AG09309 (cell line): ENCODE measurements around the gene BAHCC1.

ENCODE experiments used
- DNase-seq: peaks from one replicate; pipeline ENCODE4 v3.0.0-alpha.2; 2010; ENCODE audit warnings: low read depth
- H3K4me3 ChIP-seq: 2 replicates; pipeline ENCODE4 v1.5.1; 2011; ENCODE audit warnings: mild to moderate bottlenecking, low read depth, low read length, moderate library complexity; ENCODE audit not compliant: control insufficient read depth
- TF ChIP-seq, protein P1 (sequence below): IDR thresholded peaks from 2 replicates; pipeline ENCODE4 v1.5.1; 2011; ENCODE audit warnings: mild to moderate bottlenecking, low read depth, low read length, inconsistent platforms; ENCODE audit not compliant: insufficient read depth, control insufficient read depth; ENCODE audit errors: missing control alignments

BAHCC1 gene

DNA sequence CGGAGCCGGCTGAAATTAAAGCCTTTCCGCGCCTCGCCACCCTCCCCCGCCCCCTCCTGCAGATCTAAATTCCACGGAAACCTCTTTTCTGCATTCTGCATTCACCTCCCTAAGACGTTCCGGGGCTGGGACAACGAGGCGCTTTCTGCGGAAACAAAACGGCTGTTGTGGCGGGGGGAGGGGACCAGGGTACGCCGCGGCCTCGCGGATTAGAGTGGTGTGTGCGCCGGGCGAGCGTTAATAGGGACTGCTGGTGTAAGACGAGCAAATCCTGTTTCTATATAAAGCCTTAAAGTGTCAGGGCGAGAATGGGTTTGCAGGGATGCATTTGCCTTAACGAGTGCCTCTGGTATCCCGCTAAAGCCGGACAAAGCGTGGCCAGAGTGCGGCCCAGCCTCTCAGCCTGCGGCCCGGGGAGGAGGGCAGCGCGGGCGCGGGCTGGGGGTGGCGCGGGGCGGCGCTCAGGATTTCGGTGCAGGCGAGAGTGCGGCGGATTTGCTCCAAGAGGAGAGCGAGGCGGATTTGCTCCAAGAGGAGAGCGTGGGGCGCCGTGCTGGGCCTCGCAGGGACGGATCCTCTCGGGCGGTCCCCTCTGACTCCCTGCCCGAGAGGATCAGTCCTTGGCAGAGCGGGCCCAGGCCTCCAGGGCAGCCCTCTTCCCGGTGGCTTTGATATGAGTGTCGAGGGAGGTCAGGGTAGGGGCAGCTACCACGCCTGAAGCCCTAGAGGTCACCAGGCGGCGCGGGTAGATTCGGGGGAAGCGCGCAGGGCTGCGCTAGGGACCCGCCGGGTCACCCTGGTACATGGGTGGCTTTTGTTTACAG, 5.1 kb downstream of the BAHCC1 start:
- peak overlapping the region; percentile 54 for H3K4me3 ChIP-seq
- no peak for DNase-seq
- TF ChIP-seq, protein P1, sequence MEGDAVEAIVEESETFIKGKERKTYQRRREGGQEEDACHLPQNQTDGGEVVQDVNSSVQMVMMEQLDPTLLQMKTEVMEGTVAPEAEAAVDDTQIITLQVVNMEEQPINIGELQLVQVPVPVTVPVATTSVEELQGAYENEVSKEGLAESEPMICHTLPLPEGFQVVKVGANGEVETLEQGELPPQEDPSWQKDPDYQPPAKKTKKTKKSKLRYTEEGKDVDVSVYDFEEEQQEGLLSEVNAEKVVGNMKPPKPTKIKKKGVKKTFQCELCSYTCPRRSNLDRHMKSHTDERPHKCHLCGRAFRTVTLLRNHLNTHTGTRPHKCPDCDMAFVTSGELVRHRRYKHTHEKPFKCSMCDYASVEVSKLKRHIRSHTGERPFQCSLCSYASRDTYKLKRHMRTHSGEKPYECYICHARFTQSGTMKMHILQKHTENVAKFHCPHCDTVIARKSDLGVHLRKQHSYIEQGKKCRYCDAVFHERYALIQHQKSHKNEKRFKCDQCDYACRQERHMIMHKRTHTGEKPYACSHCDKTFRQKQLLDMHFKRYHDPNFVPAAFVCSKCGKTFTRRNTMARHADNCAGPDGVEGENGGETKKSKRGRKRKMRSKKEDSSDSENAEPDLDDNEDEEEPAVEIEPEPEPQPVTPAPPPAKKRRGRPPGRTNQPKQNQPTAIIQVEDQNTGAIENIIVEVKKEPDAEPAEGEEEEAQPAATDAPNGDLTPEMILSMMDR = no peak

DNA sequence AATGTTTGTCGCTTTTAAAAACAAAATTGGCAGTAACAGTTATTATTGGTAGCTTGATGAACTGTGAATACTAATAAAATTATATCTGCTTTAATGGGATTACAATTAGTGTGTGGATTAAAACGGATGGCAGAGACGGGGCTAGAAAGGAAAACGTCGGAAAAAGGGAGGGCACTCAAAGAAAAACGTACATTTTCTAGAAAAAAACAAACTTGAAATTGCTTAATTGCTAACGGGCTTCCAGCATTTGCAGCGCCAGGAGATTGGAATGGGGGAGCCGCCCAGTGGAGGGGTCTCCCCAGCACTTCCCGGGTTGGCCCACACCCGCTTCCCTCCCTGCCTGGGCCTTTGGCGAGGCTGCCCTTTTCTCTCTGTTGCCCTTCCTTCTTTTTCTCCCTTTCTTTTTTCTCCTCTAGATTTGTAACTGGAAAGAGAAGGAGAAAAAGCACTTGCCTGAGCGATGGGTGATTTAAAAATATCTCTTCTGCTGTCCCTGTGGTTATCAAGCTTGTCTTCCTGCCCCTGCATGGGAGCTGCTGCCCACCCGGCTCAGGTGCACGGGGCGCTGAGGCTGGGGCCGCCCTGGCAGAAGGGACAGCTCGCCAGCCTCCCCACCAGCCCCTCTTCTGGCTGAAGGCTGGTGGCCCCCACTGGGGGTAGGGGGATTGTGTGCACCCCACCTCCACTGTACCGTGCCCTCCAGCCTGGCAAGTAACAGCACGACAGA, 5.9 kb downstream of the BAHCC1 start:
- peak overlapping the region; percentile 54 for H3K4me3 ChIP-seq
- TF ChIP-seq, protein P1 = no peak
- no peak for DNase-seq

DNA sequence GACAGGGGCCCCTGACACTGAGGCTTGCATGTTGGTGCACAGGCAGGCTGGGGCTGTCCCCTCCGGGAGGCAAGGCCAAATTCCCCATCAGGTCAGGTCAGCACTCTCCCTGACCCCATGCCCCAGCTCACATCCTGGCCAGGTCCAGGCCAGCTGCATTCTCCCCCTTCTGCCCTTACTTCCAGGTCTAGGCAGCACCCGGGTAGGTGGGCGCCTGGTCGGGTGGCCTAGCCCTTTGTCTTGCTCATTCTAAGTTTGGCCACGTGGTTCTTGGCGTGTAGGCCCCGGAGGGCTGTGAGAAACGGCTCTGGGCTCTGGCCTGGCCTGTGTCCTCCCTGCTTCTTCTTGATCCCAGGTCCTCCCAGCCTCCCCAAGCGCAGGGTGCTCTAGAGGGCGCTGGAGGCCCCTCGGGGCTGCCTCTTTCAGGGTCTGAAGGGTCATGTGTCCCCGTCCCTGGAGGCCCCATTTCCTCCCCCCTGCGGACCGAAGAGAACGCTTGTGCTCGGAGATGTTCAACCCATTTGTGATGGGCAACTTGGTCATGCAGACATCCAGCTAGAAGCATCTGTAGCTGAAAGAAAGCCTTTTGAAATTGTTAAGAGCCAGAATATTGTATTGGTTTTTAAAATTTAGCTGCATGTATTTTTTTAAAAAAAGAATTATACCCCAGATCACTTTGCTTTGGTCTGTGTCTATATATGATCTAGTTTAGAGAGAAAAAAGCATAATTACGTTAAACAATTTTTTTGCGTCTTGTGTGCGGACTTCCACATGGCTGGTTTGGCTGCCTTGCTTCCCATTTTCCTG, 6.7 kb downstream of the BAHCC1 start:
- no peak for DNase-seq
- H3K4me3 ChIP-seq = peak overlapping the region; percentile 1; the same call in 1 of the 2 replicates
- TF ChIP-seq, protein P1 = peak; percentile 48

DNA sequence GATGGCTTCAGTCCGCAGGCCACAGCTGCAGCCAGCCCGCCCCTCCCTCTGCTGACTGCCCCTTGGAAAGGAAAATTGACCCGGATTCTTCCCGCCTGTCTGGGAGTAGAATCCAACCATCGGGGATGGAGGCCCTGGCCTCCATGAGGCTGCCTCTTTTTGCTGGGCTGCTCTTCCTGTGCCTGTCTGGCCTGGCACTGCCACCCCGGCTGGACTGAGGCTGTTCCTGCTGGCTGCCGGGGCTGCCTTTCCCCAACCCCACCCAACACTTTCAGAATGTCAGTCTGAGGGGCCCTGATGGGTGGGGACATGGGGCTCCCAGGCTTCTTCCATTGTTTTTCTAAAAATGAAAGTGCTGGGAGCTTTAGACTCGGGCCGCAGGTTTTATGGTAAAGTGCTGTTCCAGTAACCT, 7.3 kb downstream of the BAHCC1 start:
- H3K4me3 ChIP-seq = no peak overlapping the region
- DNase-seq = no peak
- TF ChIP-seq, protein P1 = no peak

DNA sequence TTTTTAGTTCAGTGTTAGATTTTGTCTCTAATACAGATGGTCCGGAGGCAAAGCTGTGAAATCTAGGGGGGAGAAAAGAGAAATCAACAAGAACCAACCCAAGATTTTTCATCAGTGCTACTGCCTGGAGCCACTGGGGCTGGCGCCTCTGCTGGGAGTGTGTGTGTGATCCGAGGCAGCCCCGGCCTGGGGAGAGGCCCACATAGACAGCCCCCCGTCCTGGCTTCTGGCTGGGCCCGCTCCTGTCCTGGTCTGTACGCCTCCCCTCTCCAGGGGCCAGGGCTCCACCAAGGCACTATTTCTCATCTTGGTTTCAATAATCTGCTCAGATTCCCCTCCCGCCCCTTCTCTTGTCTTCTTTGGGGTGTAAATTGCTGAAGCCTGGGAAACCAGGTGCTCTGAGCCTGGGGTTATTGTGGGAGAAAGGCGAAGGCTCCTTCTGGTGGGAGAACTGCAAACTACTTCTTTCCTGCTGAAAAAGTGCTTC, 7.8 kb downstream of the BAHCC1 start:
- no peak overlapping the region for H3K4me3 ChIP-seq
- TF ChIP-seq, protein P1 = no peak

DNA sequence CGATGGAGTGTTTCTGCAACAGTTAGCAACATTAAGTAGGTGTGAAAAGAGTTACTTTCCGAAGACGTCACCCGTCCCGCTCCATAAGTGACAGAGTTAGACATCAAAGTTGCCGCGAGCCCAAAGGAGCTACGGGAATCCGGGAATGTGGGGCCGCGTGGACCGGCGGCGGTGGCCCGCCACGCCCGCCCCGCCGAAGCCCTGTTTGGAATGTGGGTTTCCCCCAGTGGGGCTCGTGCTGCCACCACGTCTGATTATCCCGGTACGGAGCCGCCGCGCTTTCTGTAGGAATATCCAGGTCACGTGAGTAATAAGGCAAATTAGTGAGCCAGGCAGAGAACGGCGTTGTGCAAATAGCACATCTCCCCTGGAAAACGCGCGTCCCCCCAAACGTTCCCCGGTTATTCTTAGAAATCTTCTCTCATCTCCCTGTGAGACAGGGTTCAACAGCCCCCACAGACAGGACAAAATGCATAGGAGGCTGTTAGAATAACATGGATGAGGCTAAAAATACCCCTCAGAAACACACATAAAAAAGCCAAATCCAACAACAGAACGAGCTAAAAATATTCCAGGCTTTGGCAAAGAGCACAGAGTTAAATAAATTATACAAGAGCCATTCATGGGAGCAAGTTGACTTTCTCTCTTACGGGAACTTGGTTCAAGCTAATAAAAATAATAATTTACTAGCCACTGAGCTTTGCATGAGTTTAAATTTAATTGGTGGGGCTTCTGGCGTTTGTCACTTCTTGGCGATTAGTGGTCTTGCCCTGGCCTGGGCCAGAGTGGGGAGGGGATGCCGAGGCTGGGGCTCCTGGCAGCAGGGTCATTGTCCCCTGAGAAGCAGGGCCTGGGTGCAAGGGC, 8.6 kb downstream of the BAHCC1 start:
- TF ChIP-seq, protein P1 = no peak
- DNase-seq = no peak
- H3K4me3 ChIP-seq = no peak overlapping the region; the same call in none of the 2 replicates

More for the DNA sequence above, 7.8 kb downstream of the BAHCC1 start:
- no peak for DNase-seq
